ENCODE results near the gene CFL1.
A peak's percentile ranks its signal among the peaks of the same experiment; 100 is the strongest.
"Not testable (repeated sequence)": the region's sequence is repeated elsewhere in the genome, so short reads cannot be mapped to it uniquely, and the experiment has no call there.

CFL1 gene

DNA sequence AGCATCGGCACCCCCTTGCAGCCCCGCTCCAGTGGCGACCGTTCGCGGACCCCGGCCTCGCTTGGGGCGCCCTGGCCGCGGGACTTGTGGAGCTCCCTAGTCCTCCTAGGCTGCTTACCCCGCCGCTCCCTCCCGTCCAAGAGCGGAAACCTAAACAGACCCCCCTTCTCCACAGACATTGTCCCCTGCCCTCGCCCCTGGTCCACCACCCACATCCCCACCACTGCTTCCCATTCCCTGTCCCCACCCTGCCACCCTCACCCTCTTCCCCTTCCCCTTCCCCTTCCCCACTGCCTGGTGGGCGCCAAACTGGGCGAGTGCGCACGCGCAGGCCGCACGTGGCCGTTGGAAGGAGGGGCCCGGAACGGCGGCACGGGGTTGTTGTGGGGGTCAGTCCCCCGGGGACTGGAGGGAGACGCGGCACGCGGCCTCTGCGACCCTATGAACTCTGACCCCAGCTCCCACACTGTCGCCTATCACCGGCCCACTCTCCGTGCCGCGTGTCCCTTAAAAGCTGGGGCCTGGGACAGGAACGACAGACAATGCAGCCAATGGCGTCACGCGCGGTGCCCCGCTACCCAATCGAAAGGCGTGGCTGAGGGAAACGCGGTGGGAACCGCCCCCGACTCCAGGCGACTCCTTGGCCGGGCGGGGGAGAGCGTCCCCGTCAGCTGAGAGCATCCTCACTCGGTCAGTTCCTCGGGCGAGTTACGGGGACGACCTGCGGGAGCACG is 24.5 kb downstream of the CFL1 start, which contains the start of gene SNX32:
Gene SNX32 (plus strand): TSS at position 667 of the 734 bp plus-strand sequence. CDS start 103 bp downstream, outside the sequence.
- Histone ChIP-seq H3K27ac (no peak within 1 kb of the TSS), H3K36me3 (ENCODE audit: control insufficient read depth, insufficient read depth, low read length) (no peaks in the 10 kb centered on the region), H3K9ac (no peak within 1 kb of the TSS), H3K4me1 (peaks cover 3% of the 10 kb centered on the region), H3K4me2 (ENCODE audit: low read length) (peak within 1 kb of the TSS; percentile 95), H3K4me3 (ENCODE audit: low read depth, low read length) (peak within 1 kb of the TSS; percentile 69), H3K9me3 (ENCODE audit: control insufficient read depth, low read length) (no peaks in the 10 kb centered on the region), H2AFZ (peak within 1 kb of the TSS; percentile 98), H3K27me3 (ENCODE audit: control insufficient read depth, insufficient read depth, low read length) (no peaks in the 10 kb centered on the region), H3K79me2 (no peaks in the 10 kb centered on the region)
- TF ChIP-seq, protein P1, sequence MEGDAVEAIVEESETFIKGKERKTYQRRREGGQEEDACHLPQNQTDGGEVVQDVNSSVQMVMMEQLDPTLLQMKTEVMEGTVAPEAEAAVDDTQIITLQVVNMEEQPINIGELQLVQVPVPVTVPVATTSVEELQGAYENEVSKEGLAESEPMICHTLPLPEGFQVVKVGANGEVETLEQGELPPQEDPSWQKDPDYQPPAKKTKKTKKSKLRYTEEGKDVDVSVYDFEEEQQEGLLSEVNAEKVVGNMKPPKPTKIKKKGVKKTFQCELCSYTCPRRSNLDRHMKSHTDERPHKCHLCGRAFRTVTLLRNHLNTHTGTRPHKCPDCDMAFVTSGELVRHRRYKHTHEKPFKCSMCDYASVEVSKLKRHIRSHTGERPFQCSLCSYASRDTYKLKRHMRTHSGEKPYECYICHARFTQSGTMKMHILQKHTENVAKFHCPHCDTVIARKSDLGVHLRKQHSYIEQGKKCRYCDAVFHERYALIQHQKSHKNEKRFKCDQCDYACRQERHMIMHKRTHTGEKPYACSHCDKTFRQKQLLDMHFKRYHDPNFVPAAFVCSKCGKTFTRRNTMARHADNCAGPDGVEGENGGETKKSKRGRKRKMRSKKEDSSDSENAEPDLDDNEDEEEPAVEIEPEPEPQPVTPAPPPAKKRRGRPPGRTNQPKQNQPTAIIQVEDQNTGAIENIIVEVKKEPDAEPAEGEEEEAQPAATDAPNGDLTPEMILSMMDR (IDR thresholded peaks at IDR 0.05), result no peak

DNA sequence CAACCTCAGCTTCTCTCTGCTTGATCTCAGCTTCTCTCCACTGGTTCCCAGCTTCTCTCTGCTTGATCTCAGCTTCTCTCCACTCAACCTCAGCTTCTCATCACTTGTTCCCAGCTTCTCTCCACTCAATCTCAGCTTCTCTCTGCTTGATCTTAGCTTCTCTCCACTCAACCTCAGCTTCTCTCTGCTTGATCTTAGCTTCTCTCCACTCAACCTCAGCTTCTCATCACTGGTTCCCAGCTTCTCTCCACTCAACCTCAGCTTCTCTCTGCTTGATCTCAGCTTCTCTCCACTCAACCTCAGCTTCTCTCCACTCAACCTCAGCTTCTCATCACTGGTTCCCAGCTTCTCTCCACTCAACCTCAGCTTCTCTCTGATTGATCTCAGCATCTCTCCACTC is 25.7 kb downstream of the CFL1 start:
- H3K4me2 ChIP-seq (ENCODE audit: low read length); H3K9ac ChIP-seq; H3K27ac ChIP-seq; H3K4me3 ChIP-seq (ENCODE audit: low read depth, low read length); H3K9me3 ChIP-seq (ENCODE audit: control insufficient read depth, low read length); H2AFZ ChIP-seq; H3K79me2 ChIP-seq; H3K27me3 ChIP-seq (ENCODE audit: control insufficient read depth, insufficient read depth, low read length); H3K36me3 ChIP-seq (ENCODE audit: control insufficient read depth, insufficient read depth, low read length); H3K4me1 ChIP-seq: not testable (repeated sequence)

DNA sequence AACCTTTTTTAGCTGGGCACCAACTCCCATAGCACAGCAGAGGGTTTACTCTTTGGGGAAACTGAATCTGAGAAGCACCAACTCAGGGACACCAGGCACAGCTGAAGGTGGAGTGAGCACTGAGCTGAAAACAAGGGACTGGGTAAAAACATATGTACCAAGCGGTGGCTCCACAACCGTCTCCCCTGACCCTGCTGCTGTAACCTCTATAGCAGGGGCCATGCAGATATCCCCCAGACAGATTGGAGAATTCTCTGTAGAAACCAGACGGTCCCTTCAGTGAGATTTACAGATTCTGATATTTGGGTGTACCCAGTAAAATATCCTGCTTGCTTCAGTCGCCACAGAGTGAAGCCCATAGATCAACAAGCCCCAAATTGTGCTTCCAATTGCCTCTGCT is 28.5 kb downstream of the CFL1 start:
- Histone ChIP-seq H3K27ac (no peak overlapping the region), H3K4me3 (ENCODE audit: low read depth, low read length) (no peak overlapping the region), H3K27me3 (ENCODE audit: control insufficient read depth, insufficient read depth, low read length) (no peaks in the 10 kb centered on the region), H3K9ac (no peak overlapping the region), H3K79me2 (no peaks in the 10 kb centered on the region), H2AFZ (no peak overlapping the region), H3K9me3 (ENCODE audit: control insufficient read depth, low read length) (no peaks in the 10 kb centered on the region), H3K4me2 (ENCODE audit: low read length) (no peak overlapping the region), H3K36me3 (ENCODE audit: control insufficient read depth, insufficient read depth, low read length) (no peaks in the 10 kb centered on the region), H3K4me1 (peaks cover 3% of the 10 kb centered on the region)
- TF ChIP-seq, protein P1 (IDR thresholded peaks at IDR 0.05), result no peak

- TF ChIP-seq, protein P1 (IDR thresholded peaks at IDR 0.05), result no peak
- Histone ChIP-seq H3K36me3 (ENCODE audit: control insufficient read depth, insufficient read depth, low read length) (no peaks in the 10 kb centered on the region), H3K27me3 (ENCODE audit: control insufficient read depth, insufficient read depth, low read length) (no peaks in the 10 kb centered on the region), H3K79me2 (no peaks in the 10 kb centered on the region), H3K4me1 (no peaks in the 10 kb centered on the region), H3K4me3 (ENCODE audit: low read depth, low read length) (no peak overlapping the region), H3K4me2 (ENCODE audit: low read length) (no peak overlapping the region), H3K9me3 (ENCODE audit: control insufficient read depth, low read length) (no peaks in the 10 kb centered on the region), H2AFZ (no peak overlapping the region), H3K9ac (no peak overlapping the region), H3K27ac (no peak overlapping the region)
Observed at GRCh38 chr11:65826984-65827735, 30.8 kb downstream of the CFL1 start.

DNA sequence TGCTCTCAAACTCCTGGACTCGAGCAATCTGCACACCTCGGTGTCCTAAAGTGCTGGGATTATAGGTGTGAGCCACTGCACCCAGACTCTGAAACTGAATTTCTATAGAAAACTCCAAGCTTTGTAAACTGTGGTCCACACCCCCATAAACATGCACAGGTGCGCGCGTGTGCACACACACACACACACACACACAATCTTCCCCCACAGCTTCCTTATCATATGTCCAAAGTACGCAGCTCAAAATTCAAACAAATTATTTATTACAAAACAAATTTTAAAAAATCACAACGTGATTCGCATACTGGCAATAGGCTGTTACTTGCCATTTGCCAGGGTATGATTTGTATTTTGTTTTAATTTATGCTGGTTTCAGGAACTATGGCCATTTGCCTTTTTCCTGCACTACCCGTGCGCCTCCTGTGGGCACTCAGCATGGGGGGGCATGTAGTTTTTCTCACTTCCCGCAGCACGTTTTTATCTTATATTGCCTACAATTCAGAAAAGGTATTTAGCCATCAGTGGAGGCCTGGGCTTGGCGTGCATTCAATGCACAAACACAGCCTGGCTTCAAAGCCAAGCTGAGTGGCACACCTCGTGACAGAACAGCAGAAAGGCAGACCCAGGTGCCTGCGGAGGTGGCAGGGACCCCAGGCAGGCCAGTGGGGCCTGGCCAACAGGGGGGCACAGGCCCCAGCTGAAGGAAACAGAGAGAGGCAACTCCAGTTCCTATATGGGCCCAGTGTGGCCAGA is 35.0 kb downstream of the CFL1 start:
- no peaks in the 10 kb centered on the region for H3K36me3 ChIP-seq (ENCODE audit: control insufficient read depth, insufficient read depth, low read length)
- H3K27me3 ChIP-seq (ENCODE audit: control insufficient read depth, insufficient read depth, low read length), result no peaks in the 10 kb centered on the region

More for the DNA sequence above, 35.0 kb downstream of the CFL1 start:
- H3K4me3 ChIP-seq (ENCODE audit: low read depth, low read length), result no peak overlapping the region
- no peak overlapping the region for H3K9ac ChIP-seq
- no peak overlapping the region for H3K27ac ChIP-seq
- TF ChIP-seq, protein P1 (IDR thresholded peaks at IDR 0.05), result no peak
- no peak overlapping the region for H3K4me2 ChIP-seq (ENCODE audit: low read length)
- no peaks in the 10 kb centered on the region for H3K4me1 ChIP-seq
- H3K79me2 ChIP-seq, result no peaks in the 10 kb centered on the region
- no peak overlapping the region for H2AFZ ChIP-seq
- H3K9me3 ChIP-seq (ENCODE audit: control insufficient read depth, low read length), result no peaks in the 10 kb centered on the region

Measured in parathyroid adenoma (tissue), 2 donors.